SIG-M5 (cell line): ENCODE measurements around the gene TNNT3.
"Not testable (repeated sequence)": the region's sequence is repeated elsewhere in the genome, so short reads cannot be mapped to it uniquely, and the experiment has no call there.

Experiments used
- DNase-seq: peaks from one replicate; lab custom pipeline; 2025; lab: John Stamatoyannopoulos, UW

TNNT3 gene

GRCh38 chr11:1919391-1920127, at the start of gene TNNT3:
Gene TNNT3, plus strand, starts transcription at chr11:1919703. Its CDS starts 3,172 bp downstream, at chr11:1922875.
- no peak for DNase-seq

DNA sequence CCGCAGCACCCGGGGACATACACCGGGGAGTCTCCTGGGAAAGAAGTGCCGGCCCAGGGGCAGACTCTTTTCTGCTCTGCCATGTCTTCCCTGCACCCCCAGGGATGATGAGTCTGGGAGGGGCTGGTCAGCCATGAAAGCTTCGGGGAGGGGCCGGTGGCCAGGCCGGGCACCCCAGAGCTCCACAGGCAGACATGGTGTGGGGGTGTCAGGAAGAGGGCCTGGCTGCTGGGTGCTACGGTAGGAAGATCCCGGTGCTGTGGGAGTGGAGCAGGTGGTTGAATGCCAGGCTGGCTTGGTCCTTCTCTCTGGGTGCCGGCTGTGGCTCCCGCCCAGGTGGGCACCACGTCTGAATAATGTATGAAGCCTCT, 49.2 kb upstream of the TNNT3 start:
- DNase-seq = no peak

- no peak for DNase-seq
These were observed 48.6 kb upstream of the TNNT3 start for GRCh38 chr11:1870721-1871466.

DNA sequence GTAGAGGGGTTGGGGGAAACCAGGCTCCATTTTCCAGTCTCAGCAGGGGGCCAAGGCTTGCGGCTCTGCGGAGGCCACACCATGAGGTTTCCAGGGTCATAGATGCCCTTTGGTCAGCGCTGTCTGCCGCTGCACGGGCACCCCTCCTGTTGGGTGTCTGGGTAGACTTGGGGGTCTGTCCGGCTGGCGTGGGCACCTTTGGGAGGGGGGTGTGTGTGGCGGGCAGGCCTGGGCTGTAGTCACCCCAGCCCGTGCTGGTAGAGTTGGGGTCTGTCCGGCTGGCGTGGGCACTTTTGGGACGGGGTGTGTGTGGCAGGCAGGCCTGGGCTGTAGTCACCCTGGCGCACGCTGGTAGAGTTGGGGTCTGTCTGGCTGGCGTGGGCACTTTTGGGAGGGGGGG, 48.0 kb upstream of the TNNT3 start:
- no peak for DNase-seq

DNA sequence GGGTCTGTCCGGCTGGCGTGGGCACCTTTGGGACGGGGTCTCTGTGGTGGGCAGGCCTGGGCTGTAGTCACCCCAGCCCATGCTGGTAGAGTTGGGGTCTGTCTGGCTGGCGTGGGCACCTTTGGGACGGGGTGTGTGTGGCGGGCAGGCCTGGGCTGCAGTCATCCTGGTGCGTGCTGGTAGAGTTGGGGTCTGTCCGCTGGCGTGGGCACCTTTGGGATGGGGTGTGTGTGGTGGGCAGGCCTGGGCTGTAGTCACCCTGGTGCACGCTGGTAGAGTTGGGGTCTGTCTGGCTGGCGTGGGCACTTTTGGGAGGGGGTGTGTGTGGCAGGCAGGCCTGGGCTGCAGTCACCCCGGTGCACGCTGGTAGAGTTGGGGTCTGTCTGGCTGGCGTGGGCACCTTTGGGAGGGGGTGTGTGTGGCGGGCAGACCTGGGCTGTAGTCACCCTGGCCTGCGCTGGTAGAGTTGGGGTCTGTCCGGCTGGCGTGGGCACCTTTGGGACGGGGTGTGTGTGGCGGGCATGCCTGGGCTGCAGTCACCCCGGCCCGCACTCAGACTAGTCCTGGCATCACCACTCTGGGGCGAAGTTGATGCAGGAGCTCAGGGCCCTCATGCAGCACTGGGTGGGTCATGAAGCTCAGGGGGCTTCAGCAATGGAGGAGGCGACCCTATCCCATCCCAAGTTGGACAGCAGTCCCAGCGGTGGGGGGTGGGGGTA, 47.1 kb upstream of the TNNT3 start:
- no peak for DNase-seq

- DNase-seq = no peak
These were observed 46.3 kb upstream of the TNNT3 start for GRCh38 chr11:1873048-1873812.

- not testable (repeated sequence) for DNase-seq
These were observed 45.7 kb upstream of the TNNT3 start for GRCh38 chr11:1873813-1874150.

GRCh38 chr11:1874441-1875092, 44.9 kb upstream of the TNNT3 start:
- DNase-seq = not testable (repeated sequence)

DNA sequence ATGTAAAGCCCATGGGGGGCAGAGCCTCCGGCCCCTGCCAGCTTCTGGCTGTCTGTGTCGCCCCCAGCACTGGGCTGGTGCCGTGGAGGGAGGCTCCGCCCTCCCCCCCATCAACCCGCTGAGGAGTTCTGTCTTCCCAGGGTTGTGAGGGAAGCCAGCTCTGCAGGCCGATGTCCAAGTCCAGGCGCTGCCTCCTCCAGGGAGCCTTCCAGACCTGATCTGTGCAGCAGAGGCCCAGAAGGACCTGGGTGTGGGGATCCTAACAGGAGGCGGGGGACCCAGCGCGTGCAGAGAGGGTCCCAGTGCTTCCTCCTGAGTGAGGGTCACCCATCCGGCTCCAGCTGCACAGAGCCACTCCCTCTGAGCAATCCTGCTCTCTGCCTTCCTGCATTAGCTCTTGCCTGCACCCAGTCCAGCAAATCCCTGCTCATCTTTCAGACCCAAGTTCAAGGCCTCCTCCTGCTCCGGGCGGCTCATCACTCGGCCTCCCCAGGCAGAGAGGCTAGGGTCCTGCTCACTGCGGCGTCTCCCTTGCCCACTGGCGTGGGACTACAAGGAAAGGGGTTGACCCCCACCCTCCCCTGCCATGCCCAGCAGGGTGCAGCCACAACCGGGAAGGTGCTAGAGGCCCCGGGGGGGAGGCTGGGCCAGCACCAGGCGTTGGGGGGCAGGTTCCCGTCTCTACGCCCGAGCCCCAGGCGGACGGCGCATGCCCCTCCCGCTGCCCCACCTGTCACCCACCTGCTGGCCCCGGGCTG, 44.2 kb upstream of the TNNT3 start:
- no peak for DNase-seq

DNA sequence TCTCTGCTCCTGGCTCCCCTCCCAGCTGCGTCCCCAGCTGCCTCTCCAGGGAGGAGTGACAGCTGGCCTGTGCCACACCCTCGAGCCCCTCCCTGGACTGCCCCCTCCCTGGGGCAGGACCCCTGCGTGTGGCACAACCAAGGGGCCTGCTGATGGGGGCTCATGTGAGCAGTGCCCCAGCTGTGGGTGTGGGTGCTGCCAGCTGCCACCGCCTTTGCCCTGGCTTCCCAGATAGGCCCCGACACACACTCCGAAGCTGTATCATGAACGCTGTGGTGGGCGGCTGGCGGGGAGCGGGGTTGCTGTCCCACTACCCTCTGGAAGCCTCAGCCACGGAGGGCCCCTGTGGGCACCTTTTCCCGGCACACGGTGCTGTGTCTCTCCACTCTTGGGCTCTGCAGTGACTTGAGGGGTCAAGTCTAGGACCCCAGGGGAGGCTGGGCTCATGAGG, 43.6 kb upstream of the TNNT3 start:
- not testable (repeated sequence) for DNase-seq

- no peak for DNase-seq
These were observed 43.0 kb upstream of the TNNT3 start for GRCh38 chr11:1876361-1877063.

DNA sequence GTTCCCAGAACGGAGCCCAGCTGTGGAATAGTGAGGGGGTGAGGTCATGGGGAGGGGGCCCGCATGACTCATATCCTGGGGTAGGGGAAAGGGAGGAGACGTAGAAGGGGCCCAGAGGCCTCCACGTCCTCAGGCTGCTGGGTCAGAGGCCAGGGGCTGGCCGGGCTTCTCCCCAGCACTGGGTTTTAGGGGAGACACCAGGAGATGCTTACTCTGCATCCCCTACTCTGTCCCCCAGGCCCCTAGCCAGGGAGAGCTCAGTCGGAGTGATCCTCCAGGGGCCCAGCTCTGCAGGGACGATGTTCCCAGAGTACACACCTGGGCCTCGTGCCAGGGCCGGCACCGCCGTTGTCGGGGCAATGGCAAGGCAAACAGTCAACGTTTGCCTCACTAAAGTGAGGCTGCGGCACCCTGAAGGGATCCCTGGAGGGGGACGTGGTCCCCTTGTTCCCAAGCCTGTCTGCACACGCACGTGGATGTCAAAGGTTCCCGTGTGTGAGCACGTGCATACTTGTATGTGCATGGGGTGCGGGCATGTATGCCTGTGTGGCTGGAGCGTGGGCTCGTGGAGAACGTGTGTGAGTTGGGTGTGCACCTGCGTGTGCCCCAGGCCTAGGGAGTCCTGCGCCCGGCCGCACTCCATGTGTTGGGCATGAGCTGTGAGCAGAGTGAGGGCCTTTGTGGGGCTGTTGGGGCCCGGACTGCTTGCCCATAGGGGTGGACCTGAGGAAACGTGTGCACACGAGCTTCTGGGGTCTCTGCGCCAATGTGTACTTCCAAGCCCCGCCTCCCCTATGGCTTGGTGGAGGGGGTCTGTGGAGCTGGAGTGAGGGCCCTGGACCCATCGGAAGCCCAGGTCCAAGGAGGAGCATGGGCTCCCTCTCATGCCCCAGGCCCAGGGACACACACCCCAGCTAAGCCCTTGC, 42.0 kb upstream of the TNNT3 start:
- DNase-seq = no peak

DNA sequence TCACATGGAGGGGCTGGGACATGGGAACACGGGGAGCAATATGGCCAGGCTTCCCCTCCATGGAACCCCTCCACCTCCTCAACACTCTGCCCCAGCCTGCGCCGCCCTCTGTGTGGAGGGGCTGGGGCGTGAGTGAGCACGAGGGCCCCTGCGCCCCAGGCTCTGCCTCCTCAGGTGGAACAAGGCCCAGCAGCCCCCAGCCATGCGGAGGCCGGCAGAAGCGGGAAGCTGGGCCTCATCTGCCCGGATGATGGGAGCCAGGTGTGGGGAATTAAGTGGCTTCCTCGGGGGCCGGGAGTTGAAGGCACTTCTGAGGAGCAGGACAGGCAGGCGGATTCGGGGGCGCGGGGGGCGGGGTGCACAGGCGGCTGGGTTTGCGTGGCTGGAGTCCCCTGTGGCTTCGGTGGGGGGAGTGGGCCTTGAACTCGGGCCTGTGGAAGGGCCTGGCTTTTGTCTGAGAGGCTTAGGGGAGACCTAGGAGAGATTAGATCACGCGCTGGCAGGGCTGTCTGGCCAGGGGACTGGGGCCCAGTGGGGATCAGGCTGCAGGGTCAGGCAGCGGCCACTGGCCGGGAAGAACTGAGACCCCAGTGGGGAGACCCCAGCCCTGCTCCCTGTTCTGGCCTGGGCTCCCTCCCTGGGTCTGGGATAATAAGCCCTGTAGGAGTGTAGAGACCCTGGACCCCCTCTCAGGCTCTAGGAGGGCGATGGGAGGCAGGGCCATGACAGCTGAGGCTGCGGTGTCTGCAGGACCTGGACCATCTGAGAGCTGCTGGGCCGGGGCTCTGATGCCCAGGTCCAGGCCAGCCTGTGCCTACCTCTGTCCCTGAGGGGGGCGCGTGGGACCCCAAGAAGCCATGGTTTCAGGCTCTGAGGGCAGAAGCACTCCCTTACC, 41.1 kb upstream of the TNNT3 start:
- DNase-seq = no peak

GRCh38 chr11:1879342-1879940, 40.1 kb upstream of the TNNT3 start:
- no peak for DNase-seq

DNA sequence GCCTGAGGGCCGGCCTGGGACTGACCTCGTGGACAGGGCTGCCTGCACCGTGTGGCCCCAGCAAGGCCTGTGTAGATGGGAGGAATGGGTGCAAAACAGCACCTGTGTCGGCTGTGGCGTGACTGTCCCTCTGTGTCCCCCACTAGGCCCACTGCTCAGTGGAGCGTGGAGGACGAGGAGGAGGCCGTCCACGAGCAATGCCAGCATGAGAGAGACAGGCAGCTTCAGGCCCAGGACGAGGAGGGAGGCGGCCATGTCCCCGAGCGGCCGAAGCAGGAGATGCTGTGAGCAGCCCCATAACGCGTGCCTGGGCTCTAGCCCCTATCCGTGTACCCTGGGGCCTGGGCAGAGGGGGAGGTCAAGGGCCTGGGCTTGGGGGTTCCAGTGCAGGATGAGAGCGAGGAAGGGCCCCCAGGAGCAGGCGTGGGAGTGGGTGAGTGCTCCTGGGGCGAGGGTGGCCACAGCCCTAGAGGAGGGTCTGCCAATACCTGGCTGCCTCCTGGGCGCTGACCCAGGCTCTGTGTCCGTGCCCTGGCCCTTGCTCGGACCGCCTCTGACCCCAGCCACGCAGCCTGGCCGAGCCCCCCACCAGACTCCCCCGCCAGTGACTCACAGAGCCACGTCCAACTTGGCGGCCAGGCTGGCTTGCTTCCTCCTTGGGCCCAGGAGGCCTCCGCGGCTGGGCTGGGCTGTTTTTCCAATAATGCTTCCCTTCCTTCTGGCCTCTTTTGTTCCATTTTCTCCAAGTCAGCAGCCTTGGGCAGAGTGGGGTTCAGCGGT, 39.4 kb upstream of the TNNT3 start:
- no peak for DNase-seq

GRCh38 chr11:1880746-1881441, 38.6 kb upstream of the TNNT3 start:
- no peak for DNase-seq
